Measurements from ENCODE around the gene SLC13A1.

The SLC13A1 gene

DNA sequence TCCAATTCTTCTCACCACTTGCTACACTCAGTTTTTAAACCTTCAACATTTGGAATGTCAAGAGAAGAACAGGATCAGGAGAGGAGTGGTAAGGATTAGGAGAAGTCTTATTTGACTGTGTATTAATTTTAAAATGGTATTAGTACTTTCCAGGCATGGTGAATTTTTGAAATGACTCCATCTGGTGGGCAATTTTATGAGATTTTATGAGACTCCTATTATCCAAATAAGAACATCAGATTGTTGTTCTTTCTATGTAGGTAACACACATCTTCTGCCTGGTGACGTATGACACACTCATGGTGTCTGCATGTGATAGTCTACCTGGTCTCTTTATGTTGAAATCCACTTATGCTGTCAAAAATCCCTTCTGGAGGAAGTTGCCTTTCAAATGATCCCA lies 51.0 kb downstream of the SLC13A1 start:
- Histone ChIP-seq H3K36me3 (ENCODE audit: control insufficient read depth, low read length) (no peaks in the 10 kb centered on the region), H3K79me2 (ENCODE audit: control insufficient read depth, low read length) (no peaks in the 10 kb centered on the region), H3K4me1 (ENCODE audit: control insufficient read depth, low read length) (no peaks in the 10 kb centered on the region), H3K9me2 (replicated peaks; ENCODE audit: control insufficient read depth, low read length) (no peaks in the 10 kb centered on the region), H3K4me2 (ENCODE audit: low read length) (no peak overlapping the region), H3F3A (ENCODE audit: control insufficient read depth, insufficient read depth) (no peaks in the 10 kb centered on the region), H3K27me3 (ENCODE audit: control insufficient read depth, low read length) (no peaks in the 10 kb centered on the region), H3K9me3 (ENCODE audit: control insufficient read depth, insufficient read depth, low read length) (no peaks in the 10 kb centered on the region), H3K27ac (ENCODE audit: low read depth, low read length) (no peak overlapping the region), H4K20me1 (ENCODE audit: control insufficient read depth, insufficient read depth, low read depth, low read length) (no peaks in the 10 kb centered on the region), H3K4me3 (ENCODE audit: low read length) (no peak overlapping the region)
- no peak for TF ChIP-seq EZH2phosphoT487 (IDR thresholded peaks at IDR 0.05; ENCODE audit: borderline replicate concordance, low read length)
- TF ChIP-seq, protein P1, sequence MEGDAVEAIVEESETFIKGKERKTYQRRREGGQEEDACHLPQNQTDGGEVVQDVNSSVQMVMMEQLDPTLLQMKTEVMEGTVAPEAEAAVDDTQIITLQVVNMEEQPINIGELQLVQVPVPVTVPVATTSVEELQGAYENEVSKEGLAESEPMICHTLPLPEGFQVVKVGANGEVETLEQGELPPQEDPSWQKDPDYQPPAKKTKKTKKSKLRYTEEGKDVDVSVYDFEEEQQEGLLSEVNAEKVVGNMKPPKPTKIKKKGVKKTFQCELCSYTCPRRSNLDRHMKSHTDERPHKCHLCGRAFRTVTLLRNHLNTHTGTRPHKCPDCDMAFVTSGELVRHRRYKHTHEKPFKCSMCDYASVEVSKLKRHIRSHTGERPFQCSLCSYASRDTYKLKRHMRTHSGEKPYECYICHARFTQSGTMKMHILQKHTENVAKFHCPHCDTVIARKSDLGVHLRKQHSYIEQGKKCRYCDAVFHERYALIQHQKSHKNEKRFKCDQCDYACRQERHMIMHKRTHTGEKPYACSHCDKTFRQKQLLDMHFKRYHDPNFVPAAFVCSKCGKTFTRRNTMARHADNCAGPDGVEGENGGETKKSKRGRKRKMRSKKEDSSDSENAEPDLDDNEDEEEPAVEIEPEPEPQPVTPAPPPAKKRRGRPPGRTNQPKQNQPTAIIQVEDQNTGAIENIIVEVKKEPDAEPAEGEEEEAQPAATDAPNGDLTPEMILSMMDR (IDR thresholded peaks at IDR 0.05; ENCODE audit: low read depth, low read length, poor library complexity, severe bottlenecking): no peak

DNA sequence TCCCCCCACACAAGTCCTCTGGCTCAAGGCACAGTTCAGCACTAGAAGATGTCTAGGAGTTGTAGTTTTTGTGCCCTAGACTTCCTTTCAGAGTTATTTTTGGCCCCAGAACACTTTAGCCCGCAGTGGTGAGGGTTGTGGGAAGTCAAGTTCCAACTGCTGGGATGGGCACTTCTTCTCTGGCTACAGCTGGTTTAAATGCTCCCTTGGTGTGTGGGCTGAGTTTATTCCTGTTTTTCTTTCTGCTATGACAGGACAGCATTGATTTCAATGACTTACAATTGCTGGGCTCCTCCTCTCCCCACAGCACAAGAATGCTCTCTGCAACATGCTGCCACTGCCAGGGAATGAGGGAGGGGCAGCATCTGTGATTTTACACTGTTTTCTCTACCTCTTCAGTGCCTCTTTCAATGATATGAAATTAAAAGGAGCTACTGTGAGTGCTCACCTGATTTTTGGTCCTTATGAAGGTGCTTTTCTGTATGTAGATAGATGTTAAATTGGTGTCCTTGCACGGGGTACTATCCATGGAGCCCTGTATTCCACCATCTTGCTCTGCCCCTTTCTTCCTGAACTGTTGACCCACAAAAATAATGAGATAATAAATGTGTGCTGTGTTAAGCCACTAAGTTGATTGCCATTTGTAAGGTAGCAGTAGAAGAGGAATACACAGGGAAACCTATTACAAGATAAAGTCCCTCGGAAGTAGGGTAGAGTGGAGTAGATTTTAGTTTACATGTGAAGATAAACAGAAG lies 56.3 kb downstream of the SLC13A1 start:
- no peak for TF ChIP-seq EZH2phosphoT487 (IDR thresholded peaks at IDR 0.05; ENCODE audit: borderline replicate concordance, low read length)
- TF ChIP-seq, protein P1 (IDR thresholded peaks at IDR 0.05; ENCODE audit: low read depth, low read length, poor library complexity, severe bottlenecking): no peak
- no peaks in the 10 kb centered on the region for H4K20me1 ChIP-seq (ENCODE audit: control insufficient read depth, insufficient read depth, low read depth, low read length)

DNA sequence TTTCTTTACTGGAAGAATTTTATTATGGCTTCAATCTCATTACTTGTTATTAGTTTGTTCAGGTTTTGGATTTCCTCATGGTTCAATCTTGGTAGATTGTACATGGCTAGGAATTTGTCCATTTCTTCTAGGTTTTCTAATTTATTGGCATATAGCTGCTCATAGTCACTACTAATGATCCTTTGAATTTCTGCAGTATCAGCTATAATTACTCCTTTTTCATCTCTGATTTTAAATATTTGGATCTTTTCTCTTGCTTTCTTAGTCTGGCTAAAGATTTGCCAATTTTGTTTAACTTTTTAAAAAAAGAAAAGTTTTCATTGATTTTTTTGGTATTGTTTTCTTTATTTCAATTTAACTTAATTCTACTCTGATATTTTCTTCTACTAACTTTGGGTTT lies 59.2 kb downstream of the SLC13A1 start:
- H4K20me1 ChIP-seq (ENCODE audit: control insufficient read depth, insufficient read depth, low read depth, low read length): no peaks in the 10 kb centered on the region
- TF ChIP-seq, protein P1 (IDR thresholded peaks at IDR 0.05; ENCODE audit: low read depth, low read length, poor library complexity, severe bottlenecking): no peak
- TF ChIP-seq EZH2phosphoT487 (IDR thresholded peaks at IDR 0.05; ENCODE audit: borderline replicate concordance, low read length): no peak
- H3K9me2 ChIP-seq (replicated peaks; ENCODE audit: control insufficient read depth, low read length): no peaks in the 10 kb centered on the region
- no peak overlapping the region for H3K4me2 ChIP-seq (ENCODE audit: low read length)
- H3F3A ChIP-seq (ENCODE audit: control insufficient read depth, insufficient read depth): no peaks in the 10 kb centered on the region
- H3K36me3 ChIP-seq (ENCODE audit: control insufficient read depth, low read length): no peaks in the 10 kb centered on the region
- H3K4me3 ChIP-seq (ENCODE audit: low read length): no peak overlapping the region
- H3K27me3 ChIP-seq (ENCODE audit: control insufficient read depth, low read length): no peaks in the 10 kb centered on the region
- no peak overlapping the region for H3K27ac ChIP-seq (ENCODE audit: low read depth, low read length)
- H3K4me1 ChIP-seq (ENCODE audit: control insufficient read depth, low read length): no peaks in the 10 kb centered on the region
- H3K79me2 ChIP-seq (ENCODE audit: control insufficient read depth, low read length): no peaks in the 10 kb centered on the region
- H3K9me3 ChIP-seq (ENCODE audit: control insufficient read depth, insufficient read depth, low read length): no peaks in the 10 kb centered on the region

More for the DNA sequence above, 56.3 kb downstream of the SLC13A1 start:
- no peak overlapping the region for H3K4me2 ChIP-seq (ENCODE audit: low read length)
- no peaks in the 10 kb centered on the region for H3K9me3 ChIP-seq (ENCODE audit: control insufficient read depth, insufficient read depth, low read length)
- H3K4me3 ChIP-seq (ENCODE audit: low read length): no peak overlapping the region
- H3K4me1 ChIP-seq (ENCODE audit: control insufficient read depth, low read length): no peaks in the 10 kb centered on the region
- no peaks in the 10 kb centered on the region for H3K79me2 ChIP-seq (ENCODE audit: control insufficient read depth, low read length)
- H3K27me3 ChIP-seq (ENCODE audit: control insufficient read depth, low read length): no peaks in the 10 kb centered on the region
- no peak overlapping the region for H3K27ac ChIP-seq (ENCODE audit: low read depth, low read length)
- no peaks in the 10 kb centered on the region for H3K36me3 ChIP-seq (ENCODE audit: control insufficient read depth, low read length)
- no peaks in the 10 kb centered on the region for H3K9me2 ChIP-seq (replicated peaks; ENCODE audit: control insufficient read depth, low read length)
- H3F3A ChIP-seq (ENCODE audit: control insufficient read depth, insufficient read depth): no peaks in the 10 kb centered on the region

All from DOHH2 (cell line).